Uterus (tissue), 4 donors: ENCODE results near the gene RNF113A. TPM values are rescaled to one million over a fixed set of nuclear protein-coding genes. Genes with fewer than 3 reads are reported as not detected.

Source experiments
- DNase-seq, 2 donors: peaks; one replicate each; pipeline ENCODE4 v3.0.0-alpha.2; 2019 to 2020
- H3K27ac ChIP-seq, 2 donors: fragments of 200-600 bp; sonication (generic); 1 replicate in 1 of 2; 2 replicates in 1 of 2; pipeline ENCODE4 v1.5.1; 2016 to 2018
- H3K27me3 ChIP-seq, 2 donors: fragments of 200-600 bp; sonication (generic); one replicate each; pipeline ENCODE4 v1.5.1; 2018 to 2019; ENCODE audit warnings: control low read depth in 1 of 2
- H3K36me3 ChIP-seq, 2 donors: fragments of 200-600 bp; sonication (generic); one replicate each; pipeline ENCODE4 v1.5.1; 2019; ENCODE audit warnings: control low read depth in 1 of 2
- H3K4me1 ChIP-seq, 2 donors: fragments of 200-600 bp; sonication (generic); one replicate each; pipeline ENCODE4 v1.5.1; 2018 to 2019; ENCODE audit warnings: control low read depth in 1 of 2
- H3K4me3 ChIP-seq, 2 donors: fragments of 200-600 bp; sonication (generic); 1 replicate in 1 of 2; 2 replicates in 1 of 2; pipeline ENCODE4 v1.5.1; 2018 to 2019; ENCODE audit warnings: mild to moderate bottlenecking in 1 of 2
- H3K9me3 ChIP-seq, 2 donors: fragments of 200-600 bp; sonication (generic); one replicate each; pipeline ENCODE4 v1.5.1; 2019; ENCODE audit warnings: control low read depth in 1 of 2
- CTCF ChIP-seq, 4 experiments: fragments of 200-600 bp in 2 of 4; fragments of 450-650 bp in 2 of 4; sonication (generic) in 2 of 4; IDR thresholded peaks; one replicate each; pipeline ENCODE4 v1.5.1; 2016 to 2019; ENCODE audit warnings: antibody characterized with exemption in 4 of 4, mild to moderate bottlenecking in 2 of 4, moderate library complexity in 1 of 4
- POLR2A ChIP-seq, 2 donors: fragments of 450-650 bp; IDR thresholded peaks; one replicate each; pipeline ENCODE4 v1.6.1; 2016; ENCODE audit warnings: antibody characterized with exemption in 2 of 2, mild to moderate bottlenecking in 1 of 2, moderate library complexity in 1 of 2
- intact Hi-C: fragments of 100-400 bp; cut with DNase I; formaldehyde crosslinking; loops from one replicate; pipeline ENCODE4 v1.15.1; 2023; ENCODE audit warnings: low total_unique reads
- total RNA-seq, 4 donors: library from RNA; depleted of rRNA in 3 of 4; stranded (reverse); fragments of >200 nt in 3 of 4; gene quantifications; one replicate each; pipeline versions ENCODE4 v1.1.0 to v1.2.4, GENCODE V29; 2014 to 2023
- donor health status: DM: yes; HTN: yes; CAD: no.

RNF113A gene
- total RNA-seq = 10 to 100 TPM in 2 of 4 donors, 1 to 10 TPM in 2; 6.2 to 15.1 (median 9.8) TPM

GRCh38 chrX:119871599-119872395, at the start of gene RNF113A, which contains the start of gene NDUFA1:
Gene RNF113A, minus strand, starts transcription at chrX:119871733. Its CDS starts 120 bp downstream, at chrX:119871613.
Gene NDUFA1, plus strand, starts transcription at chrX:119871832. Its CDS starts 80 bp downstream, at chrX:119871912.
- DNase-seq = peak; percentile 76 to 82
- Histone ChIP-seq H3K4me3 (peak within 1 kb of the TSS; percentile 63), H3K9me3 (no peaks in the 10 kb centered on the region), H3K4me1 (no peaks in the 10 kb centered on the region), H3K27me3 (no peaks in the 10 kb centered on the region), H3K27ac (peak within 1 kb of the TSS; percentile 90 to 91), H3K36me3 (no peaks in the 10 kb centered on the region)
- TF ChIP-seq CTCF (IDR thresholded peaks at IDR 0.05) (no peak), POLR2A (IDR thresholded peaks at IDR 0.05) (peak; percentile 38 to 69)
- intact Hi-C loops = no loop called here

- H3K27ac ChIP-seq = no peak overlapping the region
- intact Hi-C loops = no loop called here
- no peaks in the 10 kb centered on the region for H3K36me3 ChIP-seq
- DNase-seq = no peak
- H3K4me3 ChIP-seq = no peak overlapping the region
- H3K4me1 ChIP-seq = no peaks in the 10 kb centered on the region
- H3K9me3 ChIP-seq = no peaks in the 10 kb centered on the region
- no peaks in the 10 kb centered on the region for H3K27me3 ChIP-seq
- TF ChIP-seq CTCF (IDR thresholded peaks at IDR 0.05) = no peak
- TF ChIP-seq POLR2A (IDR thresholded peaks at IDR 0.05) = no peak
Measured at GRCh38 chrX:119919835-119920585, 48.5 kb upstream of the RNF113A start.

- intact Hi-C loops = no loop called here
- DNase-seq = no peak
- TF ChIP-seq POLR2A (IDR thresholded peaks at IDR 0.05) (no peak), CTCF (IDR thresholded peaks at IDR 0.05) (no peak)
- H3K4me1 ChIP-seq = no peaks in the 10 kb centered on the region
- H3K4me3 ChIP-seq = no peak overlapping the region
- no peaks in the 10 kb centered on the region for H3K27me3 ChIP-seq
- no peaks in the 10 kb centered on the region for H3K36me3 ChIP-seq
- no peaks in the 10 kb centered on the region for H3K9me3 ChIP-seq
- no peak overlapping the region for H3K27ac ChIP-seq
Measured at GRCh38 chrX:119917877-119918276, 46.3 kb upstream of the RNF113A start.

GRCh38 chrX:119916310-119916709, 44.8 kb upstream of the RNF113A start:
- H3K27ac ChIP-seq = no peak overlapping the region
- DNase-seq = no peak
- no peaks in the 10 kb centered on the region for H3K36me3 ChIP-seq
- no peaks in the 10 kb centered on the region for H3K4me1 ChIP-seq
- no peaks in the 10 kb centered on the region for H3K9me3 ChIP-seq
- H3K27me3 ChIP-seq = no peaks in the 10 kb centered on the region
- TF ChIP-seq POLR2A (IDR thresholded peaks at IDR 0.05) (no peak), CTCF (IDR thresholded peaks at IDR 0.05) (no peak)
- intact Hi-C loops = no loop called here
- H3K4me3 ChIP-seq = no peak overlapping the region

GRCh38 chrX:119900976-119901375, 29.4 kb upstream of the RNF113A start:
- Histone ChIP-seq H3K9me3 (no peaks in the 10 kb centered on the region), H3K27ac (no peak overlapping the region), H3K4me3 (no peak overlapping the region), H3K4me1 (no peaks in the 10 kb centered on the region), H3K36me3 (no peaks in the 10 kb centered on the region), H3K27me3 (no peaks in the 10 kb centered on the region)
- intact Hi-C loops = no loop called here
- DNase-seq = no peak
- TF ChIP-seq POLR2A (IDR thresholded peaks at IDR 0.05) = no peak
- no peak for TF ChIP-seq CTCF (IDR thresholded peaks at IDR 0.05)
